GM18951 (cell line): ENCODE data around the gene ENDOD1.
"Not testable (repeated sequence)": the region's sequence is repeated elsewhere in the genome, so short reads cannot be mapped to it uniquely, and the experiment has no call there.

Experiments
- POLR2A ChIP-seq: IDR thresholded peaks from 4 replicates; pipeline ENCODE4 v1.6.1; 2011; ENCODE audit warnings: mild to moderate bottlenecking; ENCODE audit not compliant: insufficient read length, insufficient read depth; ENCODE audit errors: extremely low read depth
- in situ Hi-C: fragments of 300-500 bp; cut with MboI; formaldehyde crosslinking; loops from one replicate; pipeline ENCODE4 v1.12.0; 2022; ENCODE audit warnings: low sequenced_read_pairs, mixed read lengths, inconsistent platforms; ENCODE audit not compliant: unreplicated experiment

The ENDOD1 gene

DNA sequence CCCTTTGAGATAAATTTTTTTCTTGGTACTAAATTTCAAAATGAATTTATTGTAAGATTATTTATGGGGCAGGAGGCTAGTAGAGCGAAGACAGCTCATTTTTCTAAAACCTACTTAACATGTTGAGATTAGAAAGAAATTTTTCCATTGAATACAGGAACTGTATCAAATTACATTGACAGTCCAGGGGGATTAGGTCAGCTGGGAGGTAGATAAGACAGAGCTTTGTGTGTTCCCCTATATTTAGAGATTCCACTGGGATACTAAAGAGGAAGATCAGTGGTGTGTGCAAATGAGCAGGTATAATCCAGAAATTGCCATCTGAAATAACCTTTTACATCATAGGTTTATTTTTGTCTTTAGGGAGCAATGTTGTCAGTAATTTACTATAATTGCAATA is 32.1 kb downstream of the ENDOD1 start:
- in situ Hi-C loops: no loop called here
- no peak for TF ChIP-seq POLR2A

DNA sequence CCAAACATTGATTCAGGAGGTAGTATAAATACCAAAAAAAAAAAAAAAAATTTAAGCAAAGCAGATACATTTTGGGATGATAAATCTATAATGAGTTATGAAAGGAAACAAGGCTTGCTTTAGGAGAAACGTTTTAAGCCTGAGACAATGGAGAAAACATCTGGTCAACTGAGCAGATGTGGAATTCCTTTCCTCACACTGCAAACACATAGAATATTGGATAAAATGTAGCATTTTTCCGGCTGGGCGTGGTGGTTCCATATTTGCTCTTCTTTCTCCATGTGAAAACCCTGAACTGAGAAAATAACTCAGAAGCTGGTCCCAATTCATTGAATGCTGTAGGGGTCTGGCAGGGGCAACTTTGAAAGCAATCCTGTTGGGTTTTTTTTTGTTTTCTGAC is 33.9 kb downstream of the ENDOD1 start:
- in situ Hi-C loops: no loop called here
- TF ChIP-seq POLR2A: no peak

DNA sequence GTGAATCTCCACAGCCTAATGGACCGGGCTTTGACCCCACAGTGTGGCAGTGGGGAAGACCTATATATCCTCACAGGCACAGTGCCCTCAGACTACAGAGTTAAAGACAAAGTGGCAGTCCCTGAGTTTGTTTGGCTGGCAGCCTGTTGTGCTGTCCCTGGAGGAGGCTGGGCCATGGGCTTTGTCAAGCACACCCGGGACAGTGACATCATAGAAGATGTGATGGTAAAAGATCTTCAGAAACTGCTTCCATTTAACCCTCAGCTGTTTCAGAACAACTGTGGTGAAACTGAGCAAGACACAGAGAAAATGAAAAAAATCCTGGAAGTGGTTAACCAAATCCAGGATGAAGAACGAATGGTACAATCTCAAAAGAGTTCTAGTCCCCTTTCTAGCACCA is 39.0 kb downstream of the ENDOD1 start:
- in situ Hi-C loops: no loop called here
- no peak for TF ChIP-seq POLR2A

DNA sequence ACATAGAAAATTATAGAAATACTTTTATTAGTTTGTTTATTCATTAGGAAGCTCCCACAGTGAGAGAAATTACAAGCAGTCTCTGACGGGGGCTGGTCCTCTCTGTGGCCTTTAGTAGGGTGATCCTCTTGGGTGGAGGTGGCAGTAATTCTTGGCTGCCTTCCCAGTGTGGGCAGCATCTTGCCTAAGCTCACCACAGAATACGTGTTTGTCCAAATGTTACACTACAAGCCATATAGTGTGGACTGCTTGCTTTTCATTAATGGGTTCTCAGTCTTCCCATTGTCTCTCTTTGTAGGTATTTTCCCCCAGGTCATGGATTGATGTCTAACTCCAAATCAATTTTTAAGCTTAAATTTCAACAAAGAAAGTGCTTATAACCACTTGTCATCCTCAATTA is 43.3 kb downstream of the ENDOD1 start:
- TF ChIP-seq POLR2A: no peak
- in situ Hi-C loops: no loop called here

DNA sequence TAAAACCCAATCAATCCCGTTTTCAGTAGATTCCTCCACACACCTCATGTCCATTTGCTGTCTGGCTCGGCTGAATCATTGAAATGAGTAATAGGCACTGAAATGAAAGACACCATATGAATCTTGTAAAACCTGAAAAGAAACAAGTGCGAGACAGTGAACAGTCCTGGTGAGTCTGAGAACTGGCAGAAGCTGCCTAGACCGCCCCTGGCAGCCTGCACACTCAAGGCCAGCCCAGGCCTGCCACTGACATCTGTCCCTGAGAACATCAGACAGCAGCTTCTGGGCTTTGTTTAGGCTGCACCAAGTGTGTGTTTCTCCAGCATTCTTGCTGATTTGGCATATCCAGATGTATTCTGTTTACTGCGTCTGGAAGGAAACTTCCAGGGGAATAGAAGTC is 44.8 kb downstream of the ENDOD1 start:
- no peak for TF ChIP-seq POLR2A
- in situ Hi-C loops: no loop called here

DNA sequence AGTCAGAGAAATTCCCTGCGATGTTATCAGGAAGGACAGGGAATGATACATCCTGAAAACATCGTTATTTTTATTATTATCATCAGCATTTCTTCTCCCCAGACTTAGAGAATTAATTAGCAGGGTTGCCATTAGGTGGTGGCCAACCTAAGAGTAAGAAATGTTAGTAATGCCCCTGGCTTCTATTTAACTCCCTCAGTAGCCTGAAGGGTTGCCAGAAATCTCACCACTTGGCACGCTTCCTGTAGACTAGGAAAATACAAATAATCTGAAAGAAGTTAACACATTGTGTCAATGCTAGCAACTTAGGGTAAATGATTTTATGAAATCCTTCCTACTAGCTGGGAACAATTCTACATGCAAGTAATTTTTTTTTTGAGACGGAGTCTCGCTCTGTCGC is 45.5 kb downstream of the ENDOD1 start:
- TF ChIP-seq POLR2A: no peak

GRCh38 chr11:95135880-95136279 is 46.2 kb downstream of the ENDOD1 start:
- no peak for TF ChIP-seq POLR2A

More for the DNA sequence above, 45.5 kb downstream of the ENDOD1 start:
- in situ Hi-C loops: no loop called here

GRCh38 chr11:95136747-95137146 is 47.1 kb downstream of the ENDOD1 start:
- in situ Hi-C loops: not testable (repeated sequence)

More at GRCh38 chr11:95135880-95136279, 46.2 kb downstream of the ENDOD1 start:
- in situ Hi-C loops: no loop called here

DNA sequence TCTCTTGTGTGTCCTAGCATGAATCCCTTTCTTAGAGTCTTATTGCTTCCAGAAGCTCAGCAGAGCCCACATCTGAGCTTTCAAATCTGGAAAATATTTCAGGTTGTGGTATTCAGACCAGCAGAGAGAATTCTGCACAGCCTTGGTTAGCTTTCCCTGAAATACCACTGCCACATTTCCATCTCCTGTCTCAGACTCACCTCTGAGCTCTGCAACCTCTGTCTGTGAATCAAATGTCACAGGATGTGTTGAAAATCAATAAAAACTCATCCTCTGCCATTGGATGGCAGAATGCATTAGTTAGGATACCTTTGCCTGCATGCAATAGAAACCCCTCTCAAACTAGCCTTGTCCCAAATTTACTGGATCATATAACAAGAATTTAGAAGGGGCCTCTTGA is 47.7 kb downstream of the ENDOD1 start:
- TF ChIP-seq POLR2A: no peak
- in situ Hi-C loops: no loop called here

GRCh38 chr11:95138448-95138847 is 48.8 kb downstream of the ENDOD1 start:
- in situ Hi-C loops: no loop called here
- TF ChIP-seq POLR2A: no peak

DNA sequence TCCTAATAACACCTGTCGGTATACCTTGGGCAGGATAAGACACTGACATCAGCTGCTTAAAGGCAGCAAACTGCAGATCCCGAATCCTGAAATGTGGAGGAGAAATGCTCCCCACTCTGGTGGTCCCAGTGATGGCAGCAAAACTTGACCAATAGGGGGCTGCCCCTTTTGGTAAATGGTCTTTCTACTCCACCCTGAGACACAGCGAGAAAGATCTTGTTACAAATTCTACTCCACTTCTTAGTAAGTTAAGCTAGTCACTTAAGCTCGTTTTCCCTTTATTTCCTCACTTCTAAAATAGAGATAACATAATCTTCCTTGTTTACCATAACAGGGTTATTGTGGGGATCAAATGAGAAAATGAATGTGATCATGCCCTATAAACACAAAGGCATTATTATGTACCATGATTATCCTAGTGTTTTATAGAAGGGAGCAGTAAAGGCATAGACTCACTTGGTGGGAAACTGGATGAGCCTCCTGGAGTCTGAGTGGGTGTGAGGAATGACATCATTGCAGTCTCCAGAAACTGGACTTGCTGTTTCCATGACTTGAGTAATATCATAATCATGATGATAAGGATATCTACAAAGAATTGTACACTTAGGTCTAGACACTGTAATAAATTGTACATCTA is 50.9 kb downstream of the ENDOD1 start:
- in situ Hi-C loops: loop anchor here (10.0 kb wide), 2 partner anchors 76 to 516 kb away; partner anchors contain the start of gene SRSF8
- no peak for TF ChIP-seq POLR2A

- TF ChIP-seq POLR2A: no peak
- in situ Hi-C loops: loop anchor here (10.0 kb wide), 2 partner anchors 78 to 518 kb away; partner anchors contain the start of gene SRSF8
These were observed 52.8 kb downstream of the ENDOD1 start for GRCh38 chr11:95142431-95142830.

DNA sequence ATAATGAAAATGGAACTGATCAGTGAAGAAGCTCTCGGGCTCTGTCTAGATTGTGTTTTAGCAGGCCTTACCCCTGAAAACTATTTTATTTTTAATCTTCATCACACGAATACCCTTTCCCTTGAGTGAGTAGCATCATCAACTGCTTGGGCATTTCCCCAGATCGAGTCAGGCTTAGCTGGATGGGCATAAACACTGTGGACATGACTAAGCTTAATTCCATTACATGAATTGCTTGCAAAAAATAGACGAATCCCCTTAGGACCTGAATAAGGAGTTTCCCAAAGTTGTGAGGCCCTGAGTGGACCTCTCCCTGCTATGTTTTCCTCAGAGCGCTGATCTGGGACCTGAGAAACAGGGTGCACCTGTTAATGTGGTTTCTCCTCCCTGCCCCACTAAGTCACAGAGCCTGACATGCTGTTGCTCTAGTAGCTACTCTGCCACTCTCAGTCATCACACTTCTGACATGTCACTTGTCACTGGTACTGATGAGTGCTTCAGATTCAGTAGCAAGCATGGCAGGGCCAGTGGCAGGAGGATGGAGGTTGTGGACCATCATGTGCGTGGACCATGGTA is 53.5 kb downstream of the ENDOD1 start:
- in situ Hi-C loops: loop anchor here (10.0 kb wide), 2 partner anchors 78 to 518 kb away; partner anchors contain the start of gene SRSF8
- TF ChIP-seq POLR2A: no peak
